Fibroblast of skin of left quadriceps (primary cell): ENCODE results near the gene MEGF11.

ENCODE experiments used
- DNase-seq, 2 experiments: peaks; one replicate each; pipeline ENCODE4 v3.0.0-alpha.2; 2013; ENCODE audit warnings: low read depth in 2 of 2

MEGF11 gene

GRCh38 chr15:66239514-66239913 is 14.0 kb downstream of the MEGF11 start:
- no peak for DNase-seq

GRCh38 chr15:66238318-66238717 is 15.2 kb downstream of the MEGF11 start:
- no peak for DNase-seq

GRCh38 chr15:66237513-66238235 is 15.9 kb downstream of the MEGF11 start:
- DNase-seq: no peak

- DNase-seq: no peak
These were observed 16.7 kb downstream of the MEGF11 start for GRCh38 chr15:66236806-66237375.

GRCh38 chr15:66235866-66236265 is 17.7 kb downstream of the MEGF11 start:
- DNase-seq: no peak

- no peak for DNase-seq
These were observed 18.8 kb downstream of the MEGF11 start for GRCh38 chr15:66234798-66235197.

- no peak for DNase-seq
These were observed 19.8 kb downstream of the MEGF11 start for GRCh38 chr15:66233487-66234415.

- DNase-seq: no peak
These were observed 21.3 kb downstream of the MEGF11 start for GRCh38 chr15:66232267-66232625.

- no peak for DNase-seq
These were observed 21.9 kb downstream of the MEGF11 start for GRCh38 chr15:66231394-66232266.

GRCh38 chr15:66229790-66230465 is 23.6 kb downstream of the MEGF11 start:
- no peak for DNase-seq

GRCh38 chr15:66228807-66229735 is 24.5 kb downstream of the MEGF11 start:
- no peak for DNase-seq

- no peak for DNase-seq
These were observed 26.8 kb downstream of the MEGF11 start for GRCh38 chr15:66226736-66227135.

GRCh38 chr15:66225656-66226274 is 27.8 kb downstream of the MEGF11 start:
- DNase-seq: no peak

- no peak for DNase-seq
These were observed 28.6 kb downstream of the MEGF11 start for GRCh38 chr15:66224946-66225345.

- no peak for DNase-seq
These were observed 31.0 kb downstream of the MEGF11 start for GRCh38 chr15:66222273-66223198.

GRCh38 chr15:66221126-66221525 is 32.4 kb downstream of the MEGF11 start:
- no peak for DNase-seq

- no peak for DNase-seq
These were observed 32.9 kb downstream of the MEGF11 start for GRCh38 chr15:66220601-66221000.

- no peak for DNase-seq
These were observed 34.2 kb downstream of the MEGF11 start for GRCh38 chr15:66219339-66219738.
